ENCODE data around the gene ARHGAP9.

DNA sequence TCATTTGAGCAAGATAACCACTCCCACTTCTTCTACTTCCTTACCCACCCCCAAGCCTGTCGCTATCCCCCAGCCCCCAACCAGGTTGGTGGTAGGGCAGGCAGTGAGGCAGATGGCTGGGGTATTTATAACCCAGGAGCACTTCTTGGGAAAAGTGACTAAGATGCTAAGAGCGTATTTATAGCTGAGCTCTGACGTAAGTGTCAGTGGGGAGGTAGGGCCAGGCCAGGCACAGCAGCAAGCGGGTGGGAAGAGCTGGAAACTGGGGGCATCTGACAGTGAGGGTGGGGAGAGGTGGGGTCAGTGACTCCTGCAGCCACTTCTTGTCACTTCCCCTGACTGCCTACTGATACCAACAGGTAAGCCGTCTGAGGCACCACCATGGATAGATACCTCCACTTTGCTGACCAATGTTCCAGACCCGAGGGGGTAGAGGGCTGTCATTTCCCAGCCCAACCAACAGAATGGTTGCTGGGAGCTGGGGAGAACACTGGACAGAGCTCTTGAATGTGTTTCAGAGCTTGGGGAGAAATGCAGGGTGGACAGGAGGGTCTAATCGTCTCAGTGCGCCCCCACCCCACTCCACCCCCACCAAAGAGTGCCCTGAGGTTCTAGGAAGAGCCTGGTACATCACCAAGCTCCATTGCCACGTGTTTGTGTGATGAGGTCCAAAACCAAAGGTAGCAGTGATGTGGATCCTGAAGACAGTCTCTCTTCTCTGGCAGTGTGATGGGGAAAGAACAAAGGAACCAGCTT, 27.3 kb downstream of the ARHGAP9 start:
- TF ChIP-seq, protein P1, sequence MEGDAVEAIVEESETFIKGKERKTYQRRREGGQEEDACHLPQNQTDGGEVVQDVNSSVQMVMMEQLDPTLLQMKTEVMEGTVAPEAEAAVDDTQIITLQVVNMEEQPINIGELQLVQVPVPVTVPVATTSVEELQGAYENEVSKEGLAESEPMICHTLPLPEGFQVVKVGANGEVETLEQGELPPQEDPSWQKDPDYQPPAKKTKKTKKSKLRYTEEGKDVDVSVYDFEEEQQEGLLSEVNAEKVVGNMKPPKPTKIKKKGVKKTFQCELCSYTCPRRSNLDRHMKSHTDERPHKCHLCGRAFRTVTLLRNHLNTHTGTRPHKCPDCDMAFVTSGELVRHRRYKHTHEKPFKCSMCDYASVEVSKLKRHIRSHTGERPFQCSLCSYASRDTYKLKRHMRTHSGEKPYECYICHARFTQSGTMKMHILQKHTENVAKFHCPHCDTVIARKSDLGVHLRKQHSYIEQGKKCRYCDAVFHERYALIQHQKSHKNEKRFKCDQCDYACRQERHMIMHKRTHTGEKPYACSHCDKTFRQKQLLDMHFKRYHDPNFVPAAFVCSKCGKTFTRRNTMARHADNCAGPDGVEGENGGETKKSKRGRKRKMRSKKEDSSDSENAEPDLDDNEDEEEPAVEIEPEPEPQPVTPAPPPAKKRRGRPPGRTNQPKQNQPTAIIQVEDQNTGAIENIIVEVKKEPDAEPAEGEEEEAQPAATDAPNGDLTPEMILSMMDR (conservative IDR thresholded peaks at IDR 0.05; ENCODE audit: low read depth, low read length), result no peak
- no peak for TF ChIP-seq EZH2 (IDR thresholded peaks at IDR 0.05; ENCODE audit: borderline replicate concordance, low read depth, low read length, poor library complexity, severe bottlenecking)

Data from A673 (cell line).